ENCODE measurements around the gene SERAC1.
"Not testable (repeated sequence)": the region's sequence is repeated elsewhere in the genome, so short reads cannot be mapped to it uniquely, and the experiment has no call there.

Gene SERAC1

GRCh38 chr6:158168040-158168289 lies at the start of gene SERAC1:
Gene SERAC1 (minus strand): TSS chr6:158168262. CDS start chr6:158158363, 9,899 bp downstream.
- intact Hi-C loops (cut with DNase I), result no loop called here
- DNase-seq, result no peak

GRCh38 chr6:158213925-158214674 lies 46.0 kb upstream of the SERAC1 start:
- peak; percentile 41 to 86 (median 70) for DNase-seq
- intact Hi-C loops (cut with DNase I), result loop anchor here (10.0 kb wide), 1 partner anchor 391 kb away; no protein-coding TSS in a partner anchor

- intact Hi-C loops (cut with DNase I), result loop anchor here (10.0 kb wide), 1 partner anchor 393 kb away; no protein-coding TSS in a partner anchor
Observed at GRCh38 chr6:158211273-158212055, 43.4 kb upstream of the SERAC1 start.

GRCh38 chr6:158209582-158210333 lies 41.7 kb upstream of the SERAC1 start:
- DNase-seq, result not testable (repeated sequence)

More at GRCh38 chr6:158211273-158212055, 43.4 kb upstream of the SERAC1 start:
- no peak for DNase-seq

DNA sequence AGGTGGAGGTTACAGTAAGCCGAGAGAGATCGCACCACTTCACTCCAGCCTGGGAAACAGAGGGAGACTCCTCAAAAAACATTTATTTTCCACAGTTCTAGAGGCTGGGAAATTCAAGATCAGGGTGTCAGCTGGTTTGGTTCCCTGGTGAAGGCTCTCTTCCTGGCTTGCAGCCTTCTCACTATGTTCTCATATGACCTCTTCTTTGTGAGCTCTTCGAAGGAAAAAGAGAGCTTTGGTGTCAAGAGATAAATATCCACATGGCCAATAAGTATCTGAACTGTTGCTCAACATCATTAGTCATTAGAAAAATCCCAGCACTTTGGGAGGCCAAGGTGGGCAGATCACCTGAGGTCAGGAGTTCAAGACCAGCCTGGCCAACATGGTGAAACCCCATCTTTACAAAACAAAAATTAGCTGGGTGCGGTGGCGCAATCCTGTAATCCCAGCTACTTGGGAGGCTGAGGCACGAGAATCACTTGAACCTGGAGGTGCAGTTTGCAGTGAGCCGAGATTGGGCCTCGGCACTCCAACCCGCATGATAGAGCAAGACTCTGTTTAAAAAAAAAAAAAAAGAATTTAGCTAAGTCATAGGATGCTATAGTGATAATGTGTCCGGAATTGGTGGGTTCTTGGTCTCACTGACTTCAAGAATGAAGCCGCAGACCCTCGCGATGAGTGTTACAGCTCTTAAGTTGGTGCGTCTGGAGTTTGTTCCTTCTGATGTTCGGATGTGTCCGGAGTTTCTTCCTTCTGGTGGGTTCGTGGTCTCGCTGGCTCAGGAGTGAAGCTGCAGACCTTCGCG lies 40.4 kb upstream of the SERAC1 start:
- intact Hi-C loops (cut with DNase I); DNase-seq: not testable (repeated sequence)

More at GRCh38 chr6:158209582-158210333, 41.7 kb upstream of the SERAC1 start:
- intact Hi-C loops (cut with DNase I), result loop anchor here (10.0 kb wide), 1 partner anchor 395 kb away; no protein-coding TSS in a partner anchor

- DNase-seq, result no peak
- intact Hi-C loops (cut with DNase I), result no loop called here
Observed at GRCh38 chr6:158207422-158207788, 39.3 kb upstream of the SERAC1 start.

- no peak for DNase-seq
- intact Hi-C loops (cut with DNase I), result no loop called here
Observed at GRCh38 chr6:158206740-158207421, 38.8 kb upstream of the SERAC1 start.

DNA sequence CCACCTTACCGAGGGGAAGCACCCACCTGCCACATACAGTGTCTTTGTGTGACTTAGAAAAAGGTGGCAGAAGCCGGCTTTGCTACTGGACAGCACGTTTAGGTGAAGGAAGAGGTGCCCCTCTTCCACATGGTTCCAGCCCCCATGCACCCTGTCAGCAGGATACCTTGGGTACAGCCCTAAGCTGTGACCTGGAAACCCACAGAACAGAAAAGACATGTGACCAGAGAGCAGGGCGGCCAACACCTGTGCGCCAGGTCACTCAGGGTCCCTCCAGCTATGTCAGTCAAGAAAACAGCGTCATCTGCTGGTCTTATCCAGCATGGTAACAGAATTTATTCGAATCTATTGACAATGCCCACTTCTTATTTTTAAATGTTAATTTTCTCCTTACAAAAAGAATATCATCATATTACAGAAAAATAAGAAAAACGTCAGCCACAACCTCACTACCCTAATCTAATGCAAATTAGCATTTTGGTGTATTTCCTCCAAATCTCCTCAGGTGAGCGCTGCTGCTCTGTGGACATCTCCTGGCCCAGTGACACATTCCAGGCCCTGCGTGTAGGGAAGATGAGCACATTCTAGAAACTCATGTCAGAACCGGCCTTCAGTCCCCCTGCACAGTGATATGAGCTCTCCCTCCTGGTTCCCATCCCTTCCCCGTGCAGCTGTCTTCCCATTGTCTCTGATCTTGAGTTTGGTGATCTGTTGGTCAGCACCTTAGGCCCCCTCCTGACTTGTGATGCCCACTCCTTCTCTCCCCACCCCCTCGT lies 37.3 kb upstream of the SERAC1 start:
- DNase-seq, result no peak

DNA sequence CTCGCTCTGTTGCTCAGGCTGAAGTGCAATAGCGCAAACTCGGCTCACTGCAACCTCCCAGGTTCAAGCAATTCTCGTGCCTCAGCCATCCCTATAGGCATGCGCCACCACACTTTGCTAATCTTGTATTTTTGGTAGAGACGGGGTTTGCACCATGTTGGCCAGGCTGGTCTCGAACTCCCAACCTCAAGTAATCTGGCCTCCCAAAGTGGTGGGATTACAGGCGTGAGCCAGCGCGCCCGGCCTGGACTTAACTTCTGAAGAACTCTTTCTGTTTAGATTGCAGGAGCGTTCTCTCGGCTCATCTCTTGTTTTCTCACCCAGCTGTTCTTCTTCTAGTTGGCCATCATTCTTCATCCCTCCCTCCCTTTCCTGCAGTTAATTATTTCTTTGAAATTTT lies 30.4 kb upstream of the SERAC1 start:
- DNase-seq, result no peak
- intact Hi-C loops (cut with DNase I), result no loop called here

More for the DNA sequence above, 37.3 kb upstream of the SERAC1 start:
- intact Hi-C loops (cut with DNase I), result no loop called here

- no peak for DNase-seq
- intact Hi-C loops (cut with DNase I), result no loop called here
Observed at GRCh38 chr6:158194487-158195280, 26.6 kb upstream of the SERAC1 start.

GRCh38 chr6:158191761-158192160 lies 23.7 kb upstream of the SERAC1 start:
- no peak for DNase-seq
- intact Hi-C loops (cut with DNase I), result no loop called here

- no peak for DNase-seq
- intact Hi-C loops (cut with DNase I), result no loop called here
Observed at GRCh38 chr6:158191032-158191431, 23.0 kb upstream of the SERAC1 start.

DNA sequence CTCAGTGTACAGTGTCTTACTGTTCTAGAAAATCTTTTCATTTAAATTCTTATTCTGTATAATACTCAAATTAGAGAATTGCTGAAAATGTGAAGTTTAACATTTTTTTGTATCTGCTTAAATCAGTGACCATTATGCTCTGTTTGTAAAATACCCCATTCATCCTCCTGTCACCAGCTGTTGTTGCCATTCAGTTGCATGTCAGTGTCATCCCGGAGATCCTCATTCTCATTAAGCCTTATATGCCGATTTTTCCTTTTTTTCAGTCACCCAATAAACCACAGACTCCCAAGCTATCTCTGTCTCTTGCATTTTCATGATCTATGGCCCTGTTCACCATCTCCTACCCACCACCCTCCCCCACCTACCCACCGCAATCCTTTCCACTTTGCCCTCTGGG lies 20.5 kb upstream of the SERAC1 start:
- intact Hi-C loops (cut with DNase I), result no loop called here

DNA sequence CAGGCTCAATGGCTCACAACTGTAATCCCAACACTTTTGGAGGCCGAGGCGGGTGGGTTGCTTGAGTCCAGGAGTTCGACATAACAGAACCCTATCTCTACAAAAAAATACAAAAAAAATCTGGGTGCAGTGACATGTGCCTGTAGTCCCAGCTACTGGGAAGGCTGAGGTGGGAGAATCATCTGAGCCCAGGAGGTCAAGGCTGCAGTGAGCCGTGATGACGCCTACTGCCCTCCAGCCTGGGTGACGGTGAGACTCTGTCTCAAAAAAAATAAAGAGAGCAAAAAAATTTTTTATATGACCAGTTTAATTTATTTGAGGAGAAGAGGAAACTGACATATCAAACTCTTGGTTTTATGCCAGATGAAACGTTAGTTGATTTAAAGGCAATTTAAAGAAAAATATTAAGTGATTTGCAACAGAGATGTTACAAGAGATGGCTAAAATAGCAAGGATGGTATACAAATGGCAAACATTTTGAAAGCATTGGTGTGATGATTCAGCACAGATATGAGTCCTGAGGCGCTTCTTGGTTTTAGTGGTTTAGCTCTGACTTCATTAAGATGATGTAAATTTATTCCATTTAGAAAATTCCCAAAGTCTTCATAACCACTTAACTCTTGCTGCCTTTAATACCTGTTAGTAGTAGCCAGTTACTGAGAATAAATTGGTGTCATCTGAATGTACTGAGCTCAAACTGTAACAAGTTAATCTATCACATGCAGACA lies 17.8 kb upstream of the SERAC1 start:
- no peak for DNase-seq
- intact Hi-C loops (cut with DNase I), result no loop called here

More for the DNA sequence above, 20.5 kb upstream of the SERAC1 start:
- DNase-seq, result no peak

GRCh38 chr6:158184608-158185007 lies 16.5 kb upstream of the SERAC1 start:
- intact Hi-C loops (cut with DNase I), result no loop called here

More at GRCh38 chr6:158184608-158185007, 16.5 kb upstream of the SERAC1 start:
- no peak for DNase-seq

Data from head of caudate nucleus (tissue), 42 donors.